Renal cortical epithelial cell (primary cell): Measurements from ENCODE around the gene PSG11. TPM values are rescaled to one million over a fixed set of nuclear protein-coding genes. Genes with fewer than 3 reads are reported as not detected.
"Not testable (repeated sequence)": the region's sequence is repeated elsewhere in the genome, so short reads cannot be mapped to it uniquely, and the experiment has no call there.

ENCODE experiments used
- DNase-seq: peaks from one replicate; pipeline ENCODE4 v3.0.0-alpha.2; 2011; ENCODE audit warnings: low read depth
- total RNA-seq: library from RNA; depleted of rRNA; stranded (reverse); fragments of >200 nt; gene quantifications from 2 replicates; pipeline ENCODE4 v1.2.3, GENCODE V29; 2014

Gene PSG11
- total RNA-seq, 1 donor from 2014 or later = not detected

GRCh38 chr19:42989186-42989585 lies 37.1 kb downstream of the PSG11 start:
- DNase-seq = not testable (repeated sequence)

- not testable (repeated sequence) for DNase-seq
Measured at GRCh38 chr19:42988206-42988605, 38.1 kb downstream of the PSG11 start.

DNA sequence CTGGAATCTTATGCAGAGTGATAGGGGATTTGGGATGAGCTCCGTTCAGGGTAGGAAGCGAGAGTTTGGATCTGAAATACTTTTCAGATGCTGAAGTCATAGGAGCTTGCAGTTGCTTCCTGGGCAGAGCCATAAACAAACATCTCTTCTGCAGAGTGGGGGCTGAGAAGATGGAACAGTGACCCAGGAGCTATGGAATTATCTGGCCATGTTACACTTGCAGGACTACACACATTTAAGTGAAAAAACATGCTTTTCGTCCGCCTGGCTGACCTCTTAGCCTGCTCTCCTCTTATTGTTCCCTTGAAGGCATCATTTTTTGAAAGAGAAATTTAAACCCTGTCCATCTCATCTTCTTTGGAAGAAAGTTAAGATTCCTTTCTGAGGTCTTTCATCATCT lies 40.7 kb downstream of the PSG11 start:
- no peak for DNase-seq

GRCh38 chr19:42982111-42982510 lies 44.2 kb downstream of the PSG11 start:
- DNase-seq = not testable (repeated sequence)

DNA sequence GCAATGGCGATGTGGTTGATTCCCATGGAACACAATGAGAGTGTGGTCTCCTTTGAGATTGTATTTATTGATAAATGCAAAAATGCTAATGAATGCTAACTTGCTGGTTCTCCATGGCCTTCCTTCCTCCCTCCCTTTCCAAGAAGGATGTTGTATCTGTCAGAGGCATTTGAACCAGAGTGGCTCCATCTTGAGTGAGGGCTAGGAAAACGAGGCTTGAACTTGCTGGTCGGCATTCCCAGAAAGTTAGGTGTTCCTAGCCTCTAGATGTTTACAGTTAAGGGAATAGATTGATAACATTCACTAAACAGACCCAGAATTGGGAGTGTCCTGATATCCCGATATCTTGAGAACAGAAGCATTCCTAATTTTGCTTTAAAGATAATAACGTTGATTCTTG lies 54.8 kb downstream of the PSG11 start:
- not testable (repeated sequence) for DNase-seq

DNA sequence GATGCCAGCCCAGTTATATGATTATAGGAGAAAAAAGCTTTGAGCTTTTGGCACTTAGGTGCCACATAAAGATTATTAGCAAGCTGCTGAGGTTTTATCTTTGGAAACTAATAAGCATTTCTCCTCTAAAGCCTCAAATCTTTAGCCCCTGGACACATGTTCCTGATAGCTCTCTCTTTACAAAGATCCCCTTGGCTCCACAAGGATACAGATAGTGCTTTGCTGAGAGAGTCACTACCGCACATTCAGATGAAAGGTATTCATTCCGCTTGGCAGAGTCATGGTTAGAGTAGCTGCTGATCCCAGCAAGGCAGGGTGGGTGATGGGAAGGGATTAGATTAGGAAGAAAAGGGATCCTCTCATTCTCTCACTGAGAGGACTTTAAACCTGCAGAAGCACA lies 61.1 kb downstream of the PSG11 start:
- DNase-seq = no peak

DNA sequence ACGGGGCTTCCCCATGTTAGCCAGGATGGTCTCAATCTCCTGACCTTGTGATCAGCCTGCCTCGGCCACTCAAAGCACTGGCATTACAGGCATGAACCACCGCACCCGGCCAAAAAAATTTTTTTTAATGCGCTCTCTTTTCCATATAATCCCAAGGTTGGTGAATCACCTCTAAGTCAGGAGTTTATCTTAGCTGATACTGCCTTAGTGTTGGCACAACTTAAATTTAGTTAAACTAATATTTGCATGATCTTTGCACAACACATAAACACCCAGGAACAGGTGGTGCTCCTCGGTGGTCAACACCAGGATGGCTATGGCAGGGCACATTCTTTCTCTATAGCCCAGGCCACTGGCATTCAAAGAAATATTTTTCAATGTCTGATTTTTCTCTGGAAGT lies 65.2 kb downstream of the PSG11 start:
- DNase-seq = no peak

Other genes starting within 250 kb of the PSG11 start
- 0.35 and 0.70 TPM in 2 replicates for gene PSG1, start 146.8 kb downstream of the PSG11 start, total RNA-seq
- not detected in 2 replicates for gene PSG6, start 108.6 kb downstream of the PSG11 start, total RNA-seq
- gene PSG7, start 89.3 kb downstream of the PSG11 start, total RNA-seq = not detected in 2 replicates
- gene PSG2, start 56.2 kb upstream of the PSG11 start, total RNA-seq = not detected in 2 replicates
- gene PSG5, start 160.1 kb upstream of the PSG11 start, total RNA-seq = 8.4 and 16.1 TPM in 2 replicates
- 3.6 and 22.4 TPM in 2 replicates for gene PSG4, start 179.2 kb upstream of the PSG11 start, total RNA-seq
- gene PSG9, start 243.1 kb upstream of the PSG11 start, total RNA-seq = 1.1 and 2.1 TPM in 2 replicates